GM19328 (cell line): ENCODE results near the gene TCAP.

Experiments
- ATAC-seq: cut with Tn5 transposase; IDR thresholded peaks from one replicate; pipeline ENCODE4 v1.9.1; 2021; ENCODE audit warnings: mild to moderate bottlenecking, moderate library complexity; ENCODE audit not compliant: unreplicated experiment

The TCAP gene

DNA sequence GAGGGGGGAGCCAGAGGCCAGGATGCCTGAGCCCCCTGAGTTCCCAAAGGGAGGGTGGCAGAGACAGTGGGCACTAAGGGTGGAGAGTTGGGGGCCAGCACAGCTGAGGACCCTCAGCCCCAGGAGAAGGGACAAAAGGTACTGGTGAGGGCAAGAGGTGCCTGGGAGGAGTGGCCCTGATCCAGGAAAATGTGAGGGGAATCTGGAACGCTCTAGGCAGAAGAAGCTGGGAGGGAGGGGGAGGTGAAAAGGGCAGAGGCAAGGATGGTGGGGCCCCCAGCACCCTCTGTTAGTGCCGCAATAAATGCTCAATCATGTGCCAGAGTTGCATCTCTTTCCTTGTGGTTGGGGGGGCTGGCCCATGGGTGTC is 1.1 kb downstream of the TCAP start:
- no peak for ATAC-seq

GRCh38 chr17:39666601-39667261 is 1.6 kb downstream of the TCAP start:
- ATAC-seq, result no peak

DNA sequence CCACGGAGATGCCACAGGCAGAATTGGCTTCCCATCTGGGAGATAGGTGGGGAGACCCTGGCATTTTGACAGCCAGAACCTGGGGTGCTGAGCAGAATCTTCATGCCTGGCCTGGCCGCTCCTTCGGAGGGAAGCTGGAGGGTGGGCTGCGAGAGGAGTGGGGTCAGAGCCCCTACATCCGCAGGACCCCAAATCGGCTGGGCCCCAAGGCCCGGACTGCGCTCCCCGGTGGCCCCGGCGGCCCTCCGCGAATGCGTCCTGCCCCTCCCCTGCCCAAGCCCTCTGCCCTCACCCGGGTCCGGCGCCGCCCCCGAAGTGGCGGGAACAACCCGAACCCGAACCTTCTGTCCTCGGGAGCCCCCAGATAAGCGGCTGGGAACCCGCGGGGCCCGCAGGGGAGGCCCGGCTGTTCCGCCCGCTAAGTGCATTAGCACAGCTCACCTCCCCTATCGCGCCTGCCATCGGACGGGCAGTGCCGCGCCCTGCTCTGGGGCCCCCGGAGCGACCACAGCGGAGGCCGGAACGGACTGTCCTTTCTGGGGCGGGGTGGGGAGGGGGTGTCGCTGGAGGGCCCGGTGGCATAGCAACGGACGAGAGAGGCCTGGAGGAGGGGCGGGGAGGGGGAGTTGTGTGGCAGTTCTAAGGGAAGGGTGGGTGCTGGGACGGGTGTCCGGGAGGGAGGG is 2.3 kb downstream of the TCAP start:
- no peak for ATAC-seq

- no peak for ATAC-seq
Measured at GRCh38 chr17:39667945-39668924, 3.1 kb downstream of the TCAP start, which contains the start of gene PNMT. TSS of gene PNMT (plus strand) at chr17:39668453. CDS start at chr17:39668476, 23 bp downstream.

- no peak for ATAC-seq
Measured at GRCh38 chr17:39669897-39670735, 5.0 kb downstream of the TCAP start.

- no peak for ATAC-seq
Measured at GRCh38 chr17:39670746-39671145, 5.6 kb downstream of the TCAP start.

DNA sequence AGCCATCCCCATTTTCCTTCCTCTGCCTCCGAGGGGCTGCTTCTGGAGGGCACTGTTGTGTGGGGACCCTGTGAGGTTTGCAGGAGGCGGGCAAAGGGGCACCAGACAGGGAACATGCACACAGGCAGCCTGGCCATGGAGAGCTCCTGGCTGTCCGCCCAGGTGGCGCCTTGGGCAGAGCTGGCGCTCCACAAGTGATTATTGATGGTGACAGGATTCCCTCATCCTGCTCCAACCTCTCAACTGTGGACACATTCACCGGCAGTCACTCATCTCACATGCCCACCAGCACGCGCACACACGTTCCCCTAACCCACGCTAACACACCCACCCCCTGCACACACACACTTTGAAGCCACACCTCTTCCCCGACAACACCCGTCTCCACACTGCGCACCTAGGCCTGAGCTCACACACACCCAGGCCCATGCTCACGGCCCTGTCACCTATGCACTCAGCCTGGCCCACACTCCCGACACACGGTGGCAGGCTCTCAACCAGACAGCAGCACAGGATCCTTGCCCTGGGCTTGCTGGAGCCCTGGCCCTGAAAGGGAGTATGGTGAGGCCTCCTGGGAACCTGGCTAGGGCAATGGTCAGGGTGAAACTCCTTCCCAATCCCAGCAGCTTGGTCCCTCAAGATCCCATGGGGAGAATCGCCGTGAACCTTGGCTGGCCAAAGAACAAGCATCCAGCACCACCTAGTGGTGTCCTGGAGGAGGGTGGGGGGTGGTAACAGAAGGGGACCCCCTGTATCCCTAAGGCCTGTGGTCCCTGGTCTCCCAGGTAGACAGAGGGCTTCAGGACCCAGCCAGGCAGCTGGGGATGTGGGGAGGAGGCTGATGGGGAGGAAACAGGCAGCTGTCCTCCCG is 6.7 kb downstream of the TCAP start:
- ATAC-seq, result no peak

DNA sequence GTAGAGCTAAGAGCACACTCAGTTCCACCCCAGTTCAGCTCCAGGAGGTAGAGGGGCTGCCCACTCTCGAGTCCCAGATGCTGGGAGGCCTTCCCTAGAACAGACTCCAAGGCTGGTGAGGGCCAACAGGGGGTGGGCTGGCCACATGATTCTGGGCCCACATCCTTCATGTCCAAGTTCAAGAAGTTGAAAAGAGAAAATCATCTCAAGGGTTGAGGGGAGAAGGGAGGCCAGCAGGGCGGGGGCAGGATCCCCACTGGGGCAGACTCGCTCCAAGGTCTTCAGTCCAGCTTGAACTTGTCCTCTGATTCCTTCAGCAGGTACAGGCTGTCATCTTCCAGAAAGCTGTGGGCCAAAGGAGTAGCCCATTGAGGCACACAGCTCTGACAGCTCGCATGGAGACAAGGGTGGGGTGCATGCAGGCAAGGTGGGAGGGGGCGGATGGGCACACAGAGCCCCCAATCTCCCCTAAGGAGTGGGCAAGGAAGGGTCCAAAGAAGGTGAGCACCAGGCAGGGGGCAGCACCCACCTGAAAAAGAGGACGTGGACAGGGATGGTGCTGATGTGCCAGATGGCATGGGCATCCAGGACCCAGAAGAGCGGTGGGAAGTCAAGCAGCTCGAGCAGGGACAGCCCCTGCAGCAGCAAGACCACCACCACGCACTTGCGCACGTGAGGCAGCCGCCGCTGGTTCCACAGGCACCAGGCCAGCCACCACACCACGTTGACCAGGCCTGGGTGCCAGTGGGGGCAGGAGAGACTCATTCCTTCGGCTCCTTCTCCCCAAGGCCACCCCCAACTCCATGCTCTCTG is 7.6 kb downstream of the TCAP start:
- ATAC-seq, result no peak

DNA sequence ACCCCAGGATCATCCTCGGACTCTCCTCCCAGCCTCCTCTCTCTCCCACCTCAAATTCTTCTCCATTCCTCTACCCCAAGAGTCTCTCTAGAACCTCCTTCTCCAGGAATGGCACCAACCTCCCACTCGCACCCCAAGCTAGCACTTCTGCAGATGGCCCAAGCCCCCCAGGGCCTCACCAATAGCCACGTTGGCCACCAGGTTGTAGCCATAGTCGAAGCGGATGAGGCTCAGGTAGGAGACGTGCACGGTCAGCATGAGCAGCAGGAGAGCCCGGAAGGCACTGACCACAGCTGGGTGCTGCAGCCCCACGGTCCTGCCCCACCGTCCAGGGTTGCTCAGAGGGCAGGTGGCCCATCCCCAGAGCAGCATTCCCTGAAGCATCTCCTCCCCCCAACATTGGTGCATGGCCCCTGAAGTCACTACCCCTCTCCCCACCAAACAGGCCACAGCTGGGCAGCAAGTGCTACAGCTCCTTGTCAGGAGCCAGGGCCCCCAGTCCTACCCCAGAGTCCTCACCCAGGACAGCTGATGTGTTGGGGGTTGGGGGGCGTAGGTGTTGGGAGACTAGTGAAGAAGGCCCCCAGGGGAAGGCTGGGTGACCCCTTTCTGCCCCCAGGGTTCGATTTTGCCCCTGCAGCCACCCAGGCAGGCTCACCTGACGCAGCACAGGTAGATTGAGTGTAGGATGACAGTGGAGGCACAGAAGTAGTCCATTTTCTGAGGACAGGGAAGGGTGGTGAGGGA is 8.4 kb downstream of the TCAP start:
- ATAC-seq, result no peak

DNA sequence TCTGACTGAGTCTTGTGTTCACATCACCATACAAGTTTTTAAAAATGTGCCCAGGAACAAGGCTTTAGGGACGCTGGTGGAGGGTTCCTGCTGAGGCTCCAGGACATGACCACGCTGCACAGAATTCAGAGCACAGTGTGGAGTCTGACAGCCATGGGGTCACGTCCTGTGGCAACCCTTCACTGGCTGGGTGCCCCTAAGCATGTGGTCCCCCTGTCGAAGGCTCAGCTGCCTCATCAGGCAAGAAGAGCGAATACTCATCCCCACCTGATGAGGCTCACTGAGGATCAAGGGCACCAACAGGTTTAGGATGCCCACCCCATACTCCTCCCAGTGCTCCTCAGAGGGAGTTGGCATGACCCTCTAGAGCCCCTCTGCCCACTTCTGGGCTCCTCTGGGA is 9.0 kb downstream of the TCAP start:
- ATAC-seq, result no peak

DNA sequence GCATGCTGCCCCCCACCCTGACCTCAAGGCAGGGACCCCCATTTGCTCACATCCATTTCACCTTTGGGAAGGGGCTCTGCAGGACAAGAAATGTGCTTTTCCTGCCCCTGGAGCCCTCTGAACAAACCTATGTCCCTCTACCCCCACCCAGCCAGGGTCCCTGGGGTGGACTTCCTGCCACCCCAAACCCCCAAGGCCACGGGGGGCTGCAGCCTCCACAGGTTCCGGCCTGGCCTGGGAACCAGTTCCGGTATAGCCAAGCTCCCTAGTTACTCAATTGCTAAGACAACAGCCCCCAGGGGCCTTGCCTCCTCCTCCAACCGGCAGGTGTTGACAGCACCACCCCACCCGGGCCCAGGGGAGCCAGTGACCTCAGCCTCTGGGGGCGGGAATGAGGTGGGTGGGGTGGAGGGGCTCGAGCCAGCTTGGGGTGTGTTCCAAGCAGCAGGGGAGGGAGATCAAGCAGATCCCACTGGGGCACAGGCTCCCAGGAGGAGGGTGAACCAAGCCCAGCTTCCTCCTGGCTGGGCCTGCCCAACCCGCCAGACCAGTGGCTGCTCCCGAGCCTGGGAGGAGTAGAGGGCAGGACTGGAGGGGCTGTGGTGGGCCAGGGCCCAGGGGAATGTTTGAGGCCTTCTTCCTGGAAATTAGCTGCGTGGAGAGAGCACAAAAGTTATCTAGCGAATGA is 9.7 kb downstream of the TCAP start:
- ATAC-seq, result no peak

DNA sequence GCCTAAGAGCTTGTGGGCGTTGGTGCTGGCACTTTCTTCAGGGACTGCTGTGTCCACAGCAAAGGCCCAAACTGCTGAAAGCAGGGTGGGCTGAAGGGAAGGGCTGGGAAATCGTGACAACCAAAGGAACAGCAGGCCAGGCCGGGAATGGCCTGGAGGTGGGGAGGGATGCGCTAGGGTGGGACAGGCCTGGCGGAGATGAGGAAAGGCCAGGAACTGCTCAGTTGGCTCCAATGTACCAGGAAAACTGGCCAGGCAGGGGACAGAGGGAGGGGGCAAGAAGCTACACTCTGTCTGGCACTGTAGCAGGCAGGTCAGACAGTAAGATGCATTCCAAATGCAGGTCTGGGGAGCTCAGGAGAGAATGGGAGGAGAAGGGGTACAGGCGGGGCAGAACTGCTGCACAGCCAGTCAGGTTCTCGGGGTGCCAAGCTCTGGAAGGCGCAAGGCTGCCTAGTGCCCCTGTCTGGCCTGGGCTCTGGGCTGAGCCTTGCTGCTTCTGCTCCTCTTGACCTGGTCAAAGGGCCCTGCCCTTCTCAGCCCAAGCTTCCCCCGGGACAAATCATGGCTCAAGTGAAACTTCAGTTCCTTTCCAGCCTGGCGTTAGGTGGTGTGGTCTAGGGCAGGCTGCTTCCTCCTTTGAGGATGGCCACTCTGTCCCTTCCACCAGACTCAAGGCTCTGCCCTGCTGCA is 10.4 kb downstream of the TCAP start:
- no peak for ATAC-seq

DNA sequence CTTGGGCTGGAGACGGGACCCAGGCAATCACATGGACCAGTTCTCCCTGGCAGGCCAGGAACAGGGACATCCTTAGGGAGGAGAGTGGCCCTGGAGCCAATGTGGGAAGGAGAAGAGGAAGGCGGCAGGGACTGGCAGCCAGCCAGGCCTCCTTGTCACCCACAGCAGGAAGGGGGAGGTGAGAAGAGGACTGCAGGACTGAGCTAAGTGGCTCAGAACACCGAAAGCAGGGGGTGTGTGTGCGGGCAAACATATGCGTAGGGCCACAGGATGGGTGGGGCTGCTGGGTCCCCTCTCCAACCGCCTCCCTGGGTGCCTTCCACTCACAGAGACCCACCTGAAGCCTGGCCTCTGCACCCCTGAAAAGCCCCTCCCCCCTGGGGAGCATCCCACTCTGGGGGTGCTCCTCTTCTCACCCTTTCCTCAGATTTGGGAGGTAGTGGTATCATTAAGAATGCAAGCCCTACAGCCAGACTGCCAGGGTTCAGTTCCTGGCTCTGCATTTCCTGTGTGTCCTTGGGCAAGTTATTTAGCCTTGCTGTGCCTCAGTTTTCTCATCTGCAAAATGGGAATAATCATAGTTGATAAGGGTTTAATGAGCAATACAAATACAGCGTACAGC is 11.2 kb downstream of the TCAP start:
- no peak for ATAC-seq

GRCh38 chr17:39677072-39677471 is 11.9 kb downstream of the TCAP start:
- ATAC-seq, result no peak

DNA sequence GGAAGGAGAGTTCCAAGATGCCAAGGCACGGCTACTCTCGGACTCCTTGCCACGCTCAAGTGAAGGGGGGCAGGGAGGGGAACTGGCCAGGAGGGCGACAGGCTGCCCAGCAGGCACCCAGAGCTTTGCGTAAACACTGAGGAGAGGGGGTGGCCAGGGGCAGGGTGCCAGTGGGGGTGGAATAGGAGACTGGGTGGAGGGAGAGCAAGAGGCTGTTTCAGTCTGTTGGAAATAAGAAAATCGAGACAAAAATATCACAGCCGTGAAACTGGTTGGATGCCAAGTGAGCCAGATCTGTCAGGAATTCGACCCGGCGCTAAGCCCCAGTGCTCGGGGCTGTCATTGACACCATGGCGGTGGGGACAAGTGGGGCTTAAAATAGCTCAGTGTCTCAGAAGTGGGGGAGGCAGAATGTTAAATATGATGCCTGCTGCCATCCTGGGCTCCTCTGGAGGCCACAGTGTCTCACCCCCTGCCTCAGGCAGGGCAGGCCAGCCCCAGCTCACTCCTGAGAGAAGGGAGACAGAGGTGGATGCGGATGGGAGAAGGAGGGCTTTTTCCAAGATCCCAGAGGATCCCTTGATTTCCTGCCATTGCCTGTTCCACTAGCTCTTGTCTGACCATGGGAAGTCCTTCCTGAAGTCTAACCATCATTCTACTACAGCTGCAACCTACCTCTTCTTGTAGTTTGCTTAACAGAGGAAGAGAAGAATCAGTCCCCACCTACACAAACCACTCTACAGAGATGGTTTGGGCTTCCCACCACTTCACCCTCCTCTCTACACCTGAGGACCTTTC is 12.6 kb downstream of the TCAP start:
- ATAC-seq, result no peak
